Subcutaneous adipose tissue (tissue), 4 donors: Measurements from ENCODE around the gene TMEM185A. TPM values are rescaled to one million over a fixed set of nuclear protein-coding genes. Genes with fewer than 3 reads are reported as not detected.

ENCODE experiments used
- total RNA-seq, 4 donors: library from RNA; depleted of rRNA; stranded (reverse); fragments of >200 nt; gene quantifications; one replicate each; pipeline ENCODE4 v1.1.0, GENCODE V29; 2016
- TF ChIP-seq, protein P1 (sequence below): fragments of 450-650 bp; IDR thresholded peaks from one replicate; pipeline ENCODE4 v1.5.1; 2016; ENCODE audit warnings: low read depth, mild to moderate bottlenecking, control low read depth, antibody characterized with exemption, moderate library complexity

Gene TMEM185A
- total RNA-seq, 4 donors from 2014 or later: 15.1 to 20.2 (median 18.9) TPM

- TF ChIP-seq, protein P1, sequence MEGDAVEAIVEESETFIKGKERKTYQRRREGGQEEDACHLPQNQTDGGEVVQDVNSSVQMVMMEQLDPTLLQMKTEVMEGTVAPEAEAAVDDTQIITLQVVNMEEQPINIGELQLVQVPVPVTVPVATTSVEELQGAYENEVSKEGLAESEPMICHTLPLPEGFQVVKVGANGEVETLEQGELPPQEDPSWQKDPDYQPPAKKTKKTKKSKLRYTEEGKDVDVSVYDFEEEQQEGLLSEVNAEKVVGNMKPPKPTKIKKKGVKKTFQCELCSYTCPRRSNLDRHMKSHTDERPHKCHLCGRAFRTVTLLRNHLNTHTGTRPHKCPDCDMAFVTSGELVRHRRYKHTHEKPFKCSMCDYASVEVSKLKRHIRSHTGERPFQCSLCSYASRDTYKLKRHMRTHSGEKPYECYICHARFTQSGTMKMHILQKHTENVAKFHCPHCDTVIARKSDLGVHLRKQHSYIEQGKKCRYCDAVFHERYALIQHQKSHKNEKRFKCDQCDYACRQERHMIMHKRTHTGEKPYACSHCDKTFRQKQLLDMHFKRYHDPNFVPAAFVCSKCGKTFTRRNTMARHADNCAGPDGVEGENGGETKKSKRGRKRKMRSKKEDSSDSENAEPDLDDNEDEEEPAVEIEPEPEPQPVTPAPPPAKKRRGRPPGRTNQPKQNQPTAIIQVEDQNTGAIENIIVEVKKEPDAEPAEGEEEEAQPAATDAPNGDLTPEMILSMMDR: no peak
These were observed 10.2 kb upstream of the TMEM185A start for GRCh38 chrX:149641835-149642234.

DNA sequence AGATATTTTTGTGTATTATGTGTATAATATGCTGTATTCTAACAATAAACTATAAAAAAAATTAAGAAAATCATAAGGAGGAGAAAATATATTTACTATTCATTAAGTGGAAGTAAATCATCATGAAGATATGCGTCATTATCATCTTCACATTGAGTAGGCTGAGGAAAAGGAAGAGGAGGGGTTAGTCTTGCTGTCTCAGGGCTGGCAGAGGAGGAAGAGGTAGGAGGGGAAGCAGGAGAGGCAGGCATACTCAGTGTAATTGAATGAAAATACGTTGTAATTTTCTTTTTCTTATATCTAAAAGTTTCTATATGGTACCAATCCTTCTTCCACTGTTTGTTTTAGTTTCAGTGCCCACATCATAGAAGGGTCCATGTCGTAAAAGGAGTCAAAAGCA is 9.8 kb upstream of the TMEM185A start:
- TF ChIP-seq, protein P1: no peak

DNA sequence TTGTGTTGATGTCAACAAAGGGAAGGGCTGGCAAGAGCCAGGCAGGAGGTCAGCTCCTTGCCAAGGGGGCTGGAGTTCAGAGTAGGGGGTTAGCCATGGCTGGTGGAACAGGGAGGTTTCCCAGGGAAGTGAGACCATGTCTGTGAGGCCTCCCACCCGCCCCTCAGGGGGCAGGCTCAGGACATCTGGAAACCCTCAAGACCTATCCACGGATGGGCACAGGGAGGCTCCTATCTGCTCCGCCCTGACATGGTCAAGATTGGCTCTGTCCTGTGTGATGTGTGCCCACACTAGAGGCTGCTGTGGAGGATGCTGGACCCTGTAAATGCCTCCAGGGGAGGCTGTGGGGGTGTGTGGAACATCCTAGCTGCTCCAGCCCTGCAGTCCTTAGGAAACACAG is 8.0 kb upstream of the TMEM185A start:
- TF ChIP-seq, protein P1: no peak

- TF ChIP-seq, protein P1: no peak
These were observed 7.3 kb upstream of the TMEM185A start for GRCh38 chrX:149638860-149639259.

DNA sequence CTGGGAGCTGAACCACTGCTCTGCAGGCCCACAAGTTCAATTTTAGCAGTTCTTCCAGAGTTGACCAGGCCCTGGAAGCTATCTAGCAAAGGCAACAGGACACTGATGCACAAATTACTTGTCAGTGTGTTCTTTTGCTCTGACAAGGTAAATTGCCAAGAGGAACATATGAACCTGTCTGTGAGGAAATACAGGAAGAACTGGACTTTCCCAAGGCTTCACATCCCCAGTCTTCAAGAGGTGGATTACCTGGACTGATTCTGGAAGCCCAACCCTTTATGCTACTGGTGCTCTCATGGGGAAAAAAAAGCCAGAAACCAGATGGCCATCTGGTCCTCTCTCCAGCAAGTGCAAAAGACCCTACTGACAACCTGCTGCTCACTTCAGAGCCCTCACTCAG is 1.9 kb upstream of the TMEM185A start:
- TF ChIP-seq, protein P1: no peak

DNA sequence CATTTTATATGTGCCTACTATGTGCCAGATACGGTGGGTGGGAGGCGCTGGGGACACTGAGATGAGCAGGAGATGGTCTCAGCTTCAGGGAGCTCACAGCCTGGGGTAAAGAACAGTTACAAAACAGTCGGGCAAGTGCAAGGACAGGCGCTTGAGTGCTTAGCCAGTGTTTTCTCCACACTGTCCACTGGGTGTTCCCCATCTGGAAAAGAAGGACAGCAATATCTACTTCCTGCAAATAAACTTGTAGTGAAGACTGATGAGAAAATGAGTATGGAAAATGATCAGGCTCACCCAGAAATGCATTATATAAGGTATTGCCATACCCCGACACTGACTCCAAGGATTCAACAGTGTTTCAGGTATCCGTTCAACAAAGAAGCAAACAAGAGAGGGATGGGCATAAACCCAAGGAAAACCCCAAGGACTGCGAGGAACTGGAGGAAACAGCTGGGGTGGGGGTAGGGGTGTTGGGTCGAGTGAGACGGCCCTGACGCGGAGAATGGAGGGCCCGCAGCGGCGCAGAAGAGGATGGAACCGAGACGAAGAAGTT is 835 bp downstream of the TMEM185A start:
- TF ChIP-seq, protein P1: no peak

DNA sequence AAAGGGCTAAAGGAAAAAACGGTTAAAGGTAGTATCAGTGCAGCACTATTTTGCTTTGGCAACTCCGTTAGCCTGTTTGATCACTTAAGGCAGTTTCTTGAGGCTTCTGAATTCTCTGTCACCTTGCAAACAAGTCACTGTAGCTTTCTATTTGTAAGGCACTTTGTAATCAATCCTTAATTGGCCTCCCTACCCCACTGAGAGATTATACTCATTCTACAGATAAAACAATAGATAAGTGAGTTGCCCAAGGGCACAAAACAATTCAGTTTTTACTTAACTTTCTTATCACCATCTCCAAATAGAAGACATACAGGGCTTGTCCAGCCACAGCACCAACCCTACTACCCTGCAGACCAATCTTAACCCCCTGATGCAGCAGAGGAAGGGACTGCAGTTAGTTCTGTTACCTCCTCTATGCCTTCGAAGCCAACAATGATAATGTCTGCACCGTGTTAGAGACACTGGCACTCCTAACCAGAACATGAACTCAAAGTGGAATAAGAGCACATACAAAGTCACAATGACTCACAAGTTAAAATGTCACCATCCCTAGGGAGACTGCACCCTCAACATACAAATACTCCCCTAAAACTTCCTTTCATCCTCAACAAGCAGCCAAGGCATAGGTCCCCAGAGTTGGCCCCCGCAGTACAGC is 1.7 kb downstream of the TMEM185A start:
- TF ChIP-seq, protein P1: no peak
